WTC11 (cell line): ENCODE measurements around the gene NRXN3. TPM values are rescaled to one million over a fixed set of nuclear protein-coding genes. Genes with fewer than 3 reads are reported as not detected.

Experiments
- ATAC-seq: fragments of 200-7000 bp; cut with Tn5 transposase; 2 replicates; pipeline ENCODE4 v1.10.0; 2021; ENCODE audit warnings: mild to moderate bottlenecking, moderate library complexity
- CTCF ChIA-PET: fragments of 300-600 bp; sonication (Branson Sonifier 250); formaldehyde crosslinking; loops from one replicate; lab custom pipeline; 2021; ENCODE audit warnings: antibody characterized with exemption; lab: Charles Lee
- POLR2A ChIA-PET: fragments of 350-600 bp; sonication (Branson Sonifier 250); formaldehyde crosslinking; loops from one replicate; lab custom pipeline; 2021; ENCODE audit warnings: antibody characterized with exemption; lab: Charles Lee
- DNase-seq: peaks from one replicate; pipeline ENCODE4 v3.0.0; 2021; ENCODE audit warnings: low spot score
- H3K27ac Mint-ChIP-seq: 2 replicates; pipeline ENCODE4 v1.8.0; 2021; ENCODE audit warnings: mixed read lengths
- H3K27me3 Mint-ChIP-seq: 2 replicates; pipeline ENCODE4 v1.8.0; 2021; ENCODE audit warnings: low read depth, mild to moderate bottlenecking, moderate library complexity, mixed read lengths
- H3K36me3 Mint-ChIP-seq: 2 replicates; pipeline ENCODE4 v1.8.0; 2021; ENCODE audit warnings: mixed read lengths
- H3K4me1 Mint-ChIP-seq: 2 replicates; pipeline ENCODE4 v1.8.0; 2022; ENCODE audit warnings: mixed read lengths
- H3K4me3 Mint-ChIP-seq: 2 replicates; pipeline ENCODE4 v1.8.0; 2021; ENCODE audit warnings: mild to moderate bottlenecking, moderate library complexity, mixed read lengths
- H3K9me3 Mint-ChIP-seq: 2 replicates; pipeline ENCODE4 v1.8.0; 2021; ENCODE audit warnings: mixed read lengths
- AR ChIP-seq: fragments of 250-450 bp; sonication (Bioruptor Pico); IDR thresholded peaks from 2 replicates; pipeline ENCODE4 v1.9.0; 2021; ENCODE audit warnings: mild to moderate bottlenecking
- ATF6 ChIP-seq: sonication (generic); formaldehyde crosslinking; IDR thresholded peaks from 2 replicates; pipeline ENCODE4 v1.8.1; 2023; ENCODE audit warnings: mild to moderate bottlenecking, missing genetic modification reagents
- CDX4 ChIP-seq: fragments of 250-450 bp; sonication (Bioruptor Pico); IDR thresholded peaks from 2 replicates; pipeline ENCODE4 v1.9.0; 2021; ENCODE audit warnings: moderate library complexity, mild to moderate bottlenecking, inconsistent platforms, borderline replicate concordance
- CREB1 ChIP-seq: sonication (generic); formaldehyde crosslinking; IDR thresholded peaks from 2 replicates; pipeline ENCODE4 v1.8.0; 2023; ENCODE audit warnings: mild to moderate bottlenecking, missing genetic modification reagents
- E2F5 ChIP-seq: sonication (generic); formaldehyde crosslinking; IDR thresholded peaks from 2 replicates; pipeline ENCODE4 v1.8.1; 2022; ENCODE audit warnings: mild to moderate bottlenecking, moderate library complexity, missing genetic modification reagents
- ETV6 ChIP-seq: sonication (generic); formaldehyde crosslinking; IDR thresholded peaks from 2 replicates; pipeline ENCODE4 v1.8.1; 2022; ENCODE audit warnings: mild to moderate bottlenecking, missing genetic modification reagents
- GTF2I ChIP-seq: fragments of 250-450 bp; sonication (Bioruptor Pico); conservative IDR thresholded peaks from 2 replicates; pipeline ENCODE4 v1.4.0; 2021; ENCODE audit warnings: mild to moderate bottlenecking
- HMGXB4 ChIP-seq: sonication (generic); formaldehyde crosslinking; IDR thresholded peaks from 2 replicates; pipeline ENCODE4 v1.8.1; 2023; ENCODE audit warnings: mild to moderate bottlenecking, moderate library complexity, missing genetic modification reagents
- MLX ChIP-seq: sonication (generic); formaldehyde crosslinking; IDR thresholded peaks from 2 replicates; pipeline ENCODE4 v1.8.1; 2023; ENCODE audit warnings: mild to moderate bottlenecking, missing genetic modification reagents, moderate library complexity
- NFATC4 ChIP-seq: fragments of 250-450 bp; sonication (Bioruptor Pico); IDR thresholded peaks from 2 replicates; pipeline ENCODE4 v1.9.0; 2021; ENCODE audit warnings: mild to moderate bottlenecking
- NR2C2 ChIP-seq: sonication (generic); formaldehyde crosslinking; IDR thresholded peaks from 2 replicates; pipeline ENCODE4 v1.8.0; 2022; ENCODE audit warnings: mild to moderate bottlenecking, missing genetic modification reagents
- NR3C1 ChIP-seq: sonication (generic); formaldehyde crosslinking; conservative IDR thresholded peaks from 2 replicates; pipeline ENCODE4 v1.8.1; 2023; ENCODE audit warnings: low read depth, mild to moderate bottlenecking, missing genetic modification reagents
- PREB ChIP-seq: sonication (generic); formaldehyde crosslinking; IDR thresholded peaks from 2 replicates; pipeline ENCODE4 v1.8.1; 2022; ENCODE audit warnings: mild to moderate bottlenecking, missing genetic modification reagents, moderate library complexity, borderline replicate concordance
- SP1 ChIP-seq: sonication (generic); formaldehyde crosslinking; conservative IDR thresholded peaks from 2 replicates; pipeline ENCODE4 v1.8.1; 2022; ENCODE audit warnings: missing genetic modification reagents
- STAT6 ChIP-seq: sonication (generic); formaldehyde crosslinking; conservative IDR thresholded peaks from 2 replicates; pipeline ENCODE4 v1.8.1; 2023; ENCODE audit warnings: mild to moderate bottlenecking, low read depth, missing genetic modification reagents, moderate library complexity
- USF1 ChIP-seq: sonication (generic); formaldehyde crosslinking; IDR thresholded peaks from 2 replicates; pipeline ENCODE4 v1.8.0; 2022; ENCODE audit warnings: mild to moderate bottlenecking, missing genetic modification reagents
- ZNF232 ChIP-seq: sonication (generic); formaldehyde crosslinking; IDR thresholded peaks from 2 replicates; pipeline ENCODE4 v1.8.0; 2022; ENCODE audit warnings: mild to moderate bottlenecking, missing genetic modification reagents
- ZNF263 ChIP-seq: sonication (generic); formaldehyde crosslinking; IDR thresholded peaks from 2 replicates; pipeline ENCODE4 v1.8.1; 2022; ENCODE audit warnings: low read depth, mild to moderate bottlenecking, moderate library complexity, missing genetic modification reagents
- total RNA-seq: library from RNA; stranded (reverse); gene quantifications from 3 replicates; pipeline ENCODE4 v1.2.3, GENCODE V29; 2021

The NRXN3 gene
- total RNA-seq, 1 experiment from 2014 or later: 3.0 TPM

GRCh38 chr14:79448960-79449359 lies 1278.8 kb downstream of the NRXN3 start (continued):
- TF ChIP-seq PREB (no peak), NR3C1 (no peak), GTF2I (no peak), CREB1 (CRISPR knock-in tag) (no peak), E2F5 (CRISPR knock-in tag) (no peak)

GRCh38 chr14:79451601-79452000 lies 1281.4 kb downstream of the NRXN3 start:
- no peak for ATAC-seq

GRCh38 chr14:79453276-79453675 lies 1283.1 kb downstream of the NRXN3 start:
- H3K9me3 Mint-ChIP-seq: peaks cover 15% of the 10 kb centered on the region
- H3K27me3 Mint-ChIP-seq: no peaks in the 10 kb centered on the region; the same call in 1 of the 2 replicates
- DNase-seq (no peak), ATAC-seq (no peak)
- CTCF ChIA-PET: interaction anchor here (1.2 kb wide), 1 partner anchor 91 kb away, joined by 3 read pairs; no protein-coding TSS in a partner anchor
- peaks cover 4% of the 10 kb centered on the region for H3K36me3 Mint-ChIP-seq
- no peak overlapping the region for H3K27ac Mint-ChIP-seq
- POLR2A ChIA-PET: no interaction called here
- H3K4me3 Mint-ChIP-seq: no peak overlapping the region
- H3K4me1 Mint-ChIP-seq: no peaks in the 10 kb centered on the region
- TF ChIP-seq ZNF232 (CRISPR knock-in tag): no peak
- no peak for TF ChIP-seq HMGXB4
- TF ChIP-seq ATF6 (CRISPR knock-in tag): no peak
- TF ChIP-seq STAT6 (CRISPR knock-in tag): no peak
- TF ChIP-seq NFATC4 (CRISPR knock-in tag): no peak
- TF ChIP-seq ZNF263 (CRISPR knock-in tag): no peak
- TF ChIP-seq NR2C2 (CRISPR knock-in tag): no peak
- no peak for TF ChIP-seq AR (CRISPR knock-in tag)
- no peak for TF ChIP-seq ETV6 (CRISPR knock-in tag)
- no peak for TF ChIP-seq CDX4 (CRISPR knock-in tag)

More at GRCh38 chr14:79451601-79452000, 1281.4 kb downstream of the NRXN3 start:
- Mint-ChIP-seq H3K27ac (no peak overlapping the region), H3K36me3 (peaks cover 5% of the 10 kb centered on the region), H3K27me3 (no peaks in the 10 kb centered on the region; the same call in 1 of the 2 replicates), H3K9me3 (peaks cover 15% of the 10 kb centered on the region), H3K4me1 (no peaks in the 10 kb centered on the region), H3K4me3 (no peak overlapping the region)
- no peak for DNase-seq
- CTCF ChIA-PET: interaction anchor here (0.5 to 0.7 kb wide), 2 partner anchors 71 to 1121 kb away, joined by 3 read pairs; no protein-coding TSS in a partner anchor
- TF ChIP-seq SP1 (no peak), USF1 (CRISPR knock-in tag) (no peak), MLX (no peak)
- POLR2A ChIA-PET: no interaction called here
